GM18858 (cell line): ENCODE results near the gene PPP1R1C.

Experiments
- ATAC-seq: cut with Tn5 transposase; IDR thresholded peaks from one replicate; pipeline ENCODE4 v1.9.1; 2021; ENCODE audit not compliant: unreplicated experiment

The PPP1R1C gene

GRCh38 chr2:182103526-182103925 is 117.9 kb downstream of the PPP1R1C start:
- ATAC-seq: no peak

GRCh38 chr2:182110347-182110746 is 124.7 kb downstream of the PPP1R1C start:
- no peak for ATAC-seq

GRCh38 chr2:182113334-182113733 is 127.7 kb downstream of the PPP1R1C start:
- ATAC-seq: no peak

GRCh38 chr2:182115258-182115657 is 129.6 kb downstream of the PPP1R1C start:
- ATAC-seq: no peak

GRCh38 chr2:182116774-182117173 is 131.1 kb downstream of the PPP1R1C start:
- ATAC-seq: no peak

GRCh38 chr2:182117196-182117595 is 131.5 kb downstream of the PPP1R1C start:
- no peak for ATAC-seq

GRCh38 chr2:182128821-182129707 is 143.4 kb downstream of the PPP1R1C start:
- no peak for ATAC-seq

- no peak for ATAC-seq
These were observed 147.0 kb downstream of the PPP1R1C start for GRCh38 chr2:182132605-182133004.

- ATAC-seq: no peak
These were observed 147.7 kb downstream of the PPP1R1C start for GRCh38 chr2:182133195-182133891.

GRCh38 chr2:182134201-182134600 is 148.5 kb downstream of the PPP1R1C start:
- no peak for ATAC-seq

GRCh38 chr2:182142062-182142461 is 156.4 kb downstream of the PPP1R1C start:
- ATAC-seq: no peak

- no peak for ATAC-seq
These were observed 158.6 kb downstream of the PPP1R1C start for GRCh38 chr2:182144041-182144775.

GRCh38 chr2:182144776-182145165 is 159.1 kb downstream of the PPP1R1C start:
- no peak for ATAC-seq

- no peak for ATAC-seq
These were observed 162.7 kb downstream of the PPP1R1C start for GRCh38 chr2:182148344-182148743.

GRCh38 chr2:182163878-182164277 is 178.2 kb downstream of the PPP1R1C start:
- ATAC-seq: no peak

- no peak for ATAC-seq
These were observed 179.0 kb downstream of the PPP1R1C start for GRCh38 chr2:182164686-182165085.

- ATAC-seq: no peak
These were observed 179.5 kb downstream of the PPP1R1C start for GRCh38 chr2:182165202-182165601.

GRCh38 chr2:182166406-182166805 is 180.8 kb downstream of the PPP1R1C start:
- ATAC-seq: no peak

- no peak for ATAC-seq
These were observed 181.2 kb downstream of the PPP1R1C start for GRCh38 chr2:182166841-182167240.
